Measurements from ENCODE around the gene DZANK1. TPM values are rescaled to one million over a fixed set of nuclear protein-coding genes. Genes with fewer than 3 reads are reported as not detected.
"Not testable (repeated sequence)": the region's sequence is repeated elsewhere in the genome, so short reads cannot be mapped to it uniquely, and the experiment has no call there.

Gene DZANK1
- total and polyA plus RNA-seq, 8 donors: 2.0 to 10.8 (median 8.3) TPM

DNA sequence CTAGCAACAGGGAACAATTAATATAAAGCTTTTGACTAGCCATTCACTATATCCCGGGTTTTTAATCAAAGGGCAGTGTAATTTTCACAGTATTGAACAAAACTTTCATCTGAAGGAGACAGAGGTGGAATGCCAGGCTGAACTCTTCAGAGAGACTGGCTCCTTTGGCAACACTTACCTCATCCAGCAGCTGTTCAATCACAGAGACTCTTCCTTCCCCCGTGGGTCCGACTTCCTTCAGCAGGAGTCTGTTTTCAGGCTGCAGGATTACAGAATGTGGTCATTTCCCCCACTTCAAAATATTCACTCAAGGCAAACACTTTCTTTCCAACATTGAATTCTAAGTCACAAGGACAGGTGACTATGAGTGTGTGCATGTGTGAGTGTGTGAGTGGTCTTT is 76.6 kb downstream of the DZANK1 start:
- no peak overlapping the region for H3K4me3 ChIP-seq
- no peak overlapping the region for H3K27ac ChIP-seq
- DNase-seq (no peak), ATAC-seq (no peak)
- H3K9me3 ChIP-seq: no peaks in the 10 kb centered on the region
- H3K4me1 ChIP-seq: no peaks in the 10 kb centered on the region
- intact Hi-C loops (cut with DNase I): no loop called here
- no peaks in the 10 kb centered on the region for H3K36me3 ChIP-seq
- no peaks in the 10 kb centered on the region for H3K27me3 ChIP-seq
- TF ChIP-seq, protein P1, sequence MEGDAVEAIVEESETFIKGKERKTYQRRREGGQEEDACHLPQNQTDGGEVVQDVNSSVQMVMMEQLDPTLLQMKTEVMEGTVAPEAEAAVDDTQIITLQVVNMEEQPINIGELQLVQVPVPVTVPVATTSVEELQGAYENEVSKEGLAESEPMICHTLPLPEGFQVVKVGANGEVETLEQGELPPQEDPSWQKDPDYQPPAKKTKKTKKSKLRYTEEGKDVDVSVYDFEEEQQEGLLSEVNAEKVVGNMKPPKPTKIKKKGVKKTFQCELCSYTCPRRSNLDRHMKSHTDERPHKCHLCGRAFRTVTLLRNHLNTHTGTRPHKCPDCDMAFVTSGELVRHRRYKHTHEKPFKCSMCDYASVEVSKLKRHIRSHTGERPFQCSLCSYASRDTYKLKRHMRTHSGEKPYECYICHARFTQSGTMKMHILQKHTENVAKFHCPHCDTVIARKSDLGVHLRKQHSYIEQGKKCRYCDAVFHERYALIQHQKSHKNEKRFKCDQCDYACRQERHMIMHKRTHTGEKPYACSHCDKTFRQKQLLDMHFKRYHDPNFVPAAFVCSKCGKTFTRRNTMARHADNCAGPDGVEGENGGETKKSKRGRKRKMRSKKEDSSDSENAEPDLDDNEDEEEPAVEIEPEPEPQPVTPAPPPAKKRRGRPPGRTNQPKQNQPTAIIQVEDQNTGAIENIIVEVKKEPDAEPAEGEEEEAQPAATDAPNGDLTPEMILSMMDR (IDR thresholded peaks at IDR 0.05): no peak

DNA sequence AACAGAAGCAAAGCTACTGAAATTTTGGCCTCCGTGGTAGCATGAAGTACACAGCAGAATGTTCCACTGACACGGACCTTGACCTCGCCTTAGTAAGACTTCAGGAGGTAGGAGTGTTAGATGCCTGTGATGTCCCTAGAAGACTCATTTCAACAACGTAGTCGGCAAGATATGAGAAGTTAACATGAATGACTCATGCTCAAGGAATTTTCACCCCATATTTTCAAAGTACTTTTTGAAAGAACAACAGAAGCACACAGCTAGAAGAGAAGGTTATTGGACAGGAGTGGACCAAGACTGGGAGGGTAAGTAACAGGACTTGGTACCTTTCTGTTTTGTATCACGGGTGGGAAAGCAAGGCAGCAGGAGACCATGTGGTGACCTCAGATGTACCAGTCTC is 78.0 kb downstream of the DZANK1 start:
- Histone ChIP-seq H3K9me3 (no peaks in the 10 kb centered on the region), H3K4me1 (no peaks in the 10 kb centered on the region), H3K27me3 (no peaks in the 10 kb centered on the region), H3K27ac (no peak overlapping the region), H3K36me3 (no peaks in the 10 kb centered on the region), H3K4me3 (no peak overlapping the region)
- DNase-seq (no peak), ATAC-seq (peak; percentile 49)
- intact Hi-C loops (cut with DNase I): no loop called here
- TF ChIP-seq, protein P1 (IDR thresholded peaks at IDR 0.05): no peak

DNA sequence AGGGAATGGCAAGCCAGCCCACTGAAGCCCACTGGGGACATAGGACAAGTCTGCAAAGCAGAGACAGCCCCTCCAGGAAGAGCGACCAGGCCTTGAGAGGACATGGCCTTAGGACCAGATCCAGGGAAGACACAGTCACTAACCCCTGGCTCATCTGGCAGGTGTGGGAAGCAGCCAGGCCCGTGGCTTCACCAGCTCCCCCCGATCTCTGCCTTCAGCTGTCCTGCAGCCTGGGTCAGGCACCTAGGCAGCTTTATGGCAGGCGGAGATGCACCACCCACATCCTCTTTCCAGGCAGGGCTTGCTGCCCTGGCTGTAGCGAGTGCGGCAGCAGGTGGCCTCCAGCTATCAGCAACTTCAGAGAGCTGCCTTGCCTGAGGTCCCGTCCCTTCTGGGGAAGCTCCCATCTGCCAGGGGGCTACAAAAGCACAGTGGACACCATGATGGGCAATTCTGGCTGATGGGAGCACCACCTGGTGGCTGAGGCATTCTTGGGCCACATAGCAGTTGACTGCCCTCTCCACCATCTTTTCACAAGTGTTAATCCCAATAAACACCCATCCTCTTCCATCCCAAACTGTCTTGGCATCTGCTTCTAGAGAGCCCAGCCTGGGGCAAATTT is 85.8 kb downstream of the DZANK1 start:
- no peak for DNase-seq

DNA sequence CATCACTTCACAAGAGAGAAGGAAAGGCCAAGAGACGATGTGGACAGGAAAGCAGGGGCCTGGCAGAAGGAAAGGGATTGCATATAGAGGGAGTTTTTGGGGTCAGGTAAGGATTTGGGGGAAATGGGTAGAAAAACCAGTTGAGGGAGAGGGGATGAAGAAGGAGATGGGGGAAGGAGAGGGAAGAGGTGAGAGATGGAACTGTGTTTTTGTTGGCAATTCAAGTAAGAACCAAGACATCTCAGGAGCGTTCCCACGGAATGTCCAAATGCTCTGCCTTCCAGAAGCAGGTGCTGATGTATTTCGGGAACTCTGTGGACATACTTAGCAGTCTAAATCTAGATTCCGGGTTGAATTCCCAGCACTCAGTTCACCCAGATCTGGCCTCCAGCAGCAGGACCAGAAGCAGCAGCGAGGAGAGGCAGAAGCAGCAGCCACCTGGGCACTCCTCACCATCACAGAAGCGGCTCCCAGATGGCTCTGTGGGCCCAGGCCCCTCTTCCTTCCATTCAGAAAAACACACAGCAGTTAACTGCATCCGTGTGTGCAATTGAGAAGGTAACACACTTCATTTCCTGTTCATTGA is 88.8 kb downstream of the DZANK1 start:
- ATAC-seq: no peak

More for the DNA sequence above, 85.8 kb downstream of the DZANK1 start:
- intact Hi-C loops (cut with DNase I): no loop called here
- TF ChIP-seq, protein P1 (IDR thresholded peaks at IDR 0.05): no peak
- no peak overlapping the region for H3K4me3 ChIP-seq
- no peak overlapping the region for H3K27ac ChIP-seq
- no peak for ATAC-seq
- H3K9me3 ChIP-seq: no peaks in the 10 kb centered on the region
- H3K4me1 ChIP-seq: no peaks in the 10 kb centered on the region
- no peaks in the 10 kb centered on the region for H3K27me3 ChIP-seq
- no peaks in the 10 kb centered on the region for H3K36me3 ChIP-seq

DNA sequence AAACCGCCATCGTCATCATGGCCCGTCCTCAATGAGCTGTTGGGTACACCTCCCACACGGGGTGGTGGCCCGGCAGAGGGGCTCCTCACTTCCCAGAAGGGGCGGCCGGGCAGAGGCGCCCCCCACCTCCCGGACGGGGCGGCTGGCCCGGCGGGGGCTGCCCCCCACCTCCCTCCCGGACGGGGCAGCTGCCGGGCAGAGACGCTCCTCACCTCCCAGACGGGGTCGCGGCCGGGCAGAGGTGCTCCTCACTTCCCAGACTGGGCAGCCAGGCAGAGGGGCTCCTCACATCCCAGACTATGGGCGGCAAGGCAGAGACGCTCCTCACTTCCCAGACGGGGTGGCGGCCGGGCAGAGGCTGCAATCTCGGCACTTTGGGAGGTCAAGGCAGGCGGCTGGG is 91.3 kb downstream of the DZANK1 start:
- H3K27me3 ChIP-seq; H3K36me3 ChIP-seq; H3K9me3 ChIP-seq; ATAC-seq; H3K4me3 ChIP-seq; intact Hi-C loops (cut with DNase I); H3K4me1 ChIP-seq; H3K27ac ChIP-seq: not testable (repeated sequence)
- peak in 1 of 4 donors; percentile 43 for DNase-seq

More for the DNA sequence above, 88.8 kb downstream of the DZANK1 start:
- Histone ChIP-seq H3K4me3 (no peak overlapping the region), H3K36me3 (no peaks in the 10 kb centered on the region), H3K9me3 (no peaks in the 10 kb centered on the region), H3K27me3 (no peaks in the 10 kb centered on the region), H3K4me1 (no peaks in the 10 kb centered on the region), H3K27ac (no peak overlapping the region)
- no peak for DNase-seq
- TF ChIP-seq, protein P1 (IDR thresholded peaks at IDR 0.05): no peak
- intact Hi-C loops (cut with DNase I): no loop called here

DNA sequence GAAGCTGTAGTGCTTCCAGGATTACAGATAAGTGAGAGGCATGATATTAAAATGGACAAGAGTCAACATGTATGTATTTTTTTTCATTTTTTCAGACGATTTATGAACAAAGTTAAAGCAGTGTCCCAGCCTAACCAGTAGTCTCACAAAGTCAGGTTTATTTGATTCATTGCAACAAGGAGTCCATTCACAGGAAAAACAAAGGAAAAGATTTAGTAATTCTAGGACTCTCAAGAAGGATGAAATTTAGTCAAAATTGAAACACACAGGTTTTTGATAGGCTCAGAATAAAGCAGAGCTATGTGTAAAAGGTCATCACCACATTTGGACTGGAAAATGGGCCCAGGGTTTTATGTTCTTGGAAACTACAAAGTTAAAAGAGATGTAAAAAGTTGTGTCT is 94.5 kb downstream of the DZANK1 start:
- Histone ChIP-seq H3K36me3 (no peaks in the 10 kb centered on the region), H3K9me3 (no peaks in the 10 kb centered on the region), H3K27ac (no peak overlapping the region), H3K27me3 (no peaks in the 10 kb centered on the region), H3K4me3 (no peak overlapping the region), H3K4me1 (no peaks in the 10 kb centered on the region)
- no peak for ATAC-seq
- TF ChIP-seq, protein P1 (IDR thresholded peaks at IDR 0.05): no peak
- DNase-seq: no peak
- intact Hi-C loops (cut with DNase I): no loop called here
